RWPE1 (cell line): ENCODE measurements around the gene RBP3.

Experiments
- CTCF ChIA-PET: fragments of 350-600 bp; sonication (Branson Sonifier 250); formaldehyde crosslinking; extraction: SDS; loops from one replicate; lab custom pipeline; 2021; lab: Yijun Ruan, JAX
- POLR2A ChIA-PET: fragments of 400-600 bp; formaldehyde crosslinking; extraction: SDS; loops from one replicate; lab custom pipeline; 2020; ENCODE audit warnings: antibody characterized with exemption; ENCODE audit not compliant: low non-redundant PET; lab: Yijun Ruan, JAX
- DNase-seq: peaks from one replicate; pipeline ENCODE4 v3.0.0; 2012; ENCODE audit warnings: low spot score
- H3K27ac ChIP-seq: fragments of 450-650 bp; 2 replicates; pipeline ENCODE4 v1.5.1; 2017
- TF ChIP-seq, protein P1 (sequence below): fragments of 450-650 bp; conservative IDR thresholded peaks from 2 replicates; pipeline ENCODE4 v1.5.1; 2017; ENCODE audit warnings: low read depth, mild to moderate bottlenecking

The RBP3 gene

DNA sequence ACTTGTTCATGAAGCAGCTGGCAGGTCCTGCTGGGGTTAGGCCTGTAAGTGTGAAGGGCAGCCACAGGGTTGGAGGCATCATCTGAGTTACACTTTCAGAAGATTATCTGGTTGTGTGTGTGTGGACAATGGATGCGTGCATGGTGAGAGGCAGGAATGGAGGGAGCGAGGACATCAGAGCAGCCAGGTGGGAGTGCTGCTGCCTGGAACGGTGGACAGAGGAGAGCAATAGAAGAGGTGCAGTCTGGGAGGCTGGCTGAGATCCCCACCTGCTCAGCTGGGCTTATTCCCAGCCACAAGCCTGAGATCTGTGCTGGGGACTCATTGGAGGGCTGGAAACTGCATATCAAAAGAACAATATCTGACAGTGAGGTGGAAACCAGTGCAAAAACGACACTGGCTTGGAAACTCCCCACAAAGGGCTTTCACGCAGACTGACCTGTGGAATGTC is 18.0 kb downstream of the RBP3 start:
- ChIA-PET CTCF (no interaction called here), POLR2A (interaction anchor here (0.7 kb wide), 1 partner anchor 12 kb away, joined by 3 read pairs; no protein-coding TSS in a partner anchor)
- no peak overlapping the region for H3K27ac ChIP-seq
- TF ChIP-seq, protein P1, sequence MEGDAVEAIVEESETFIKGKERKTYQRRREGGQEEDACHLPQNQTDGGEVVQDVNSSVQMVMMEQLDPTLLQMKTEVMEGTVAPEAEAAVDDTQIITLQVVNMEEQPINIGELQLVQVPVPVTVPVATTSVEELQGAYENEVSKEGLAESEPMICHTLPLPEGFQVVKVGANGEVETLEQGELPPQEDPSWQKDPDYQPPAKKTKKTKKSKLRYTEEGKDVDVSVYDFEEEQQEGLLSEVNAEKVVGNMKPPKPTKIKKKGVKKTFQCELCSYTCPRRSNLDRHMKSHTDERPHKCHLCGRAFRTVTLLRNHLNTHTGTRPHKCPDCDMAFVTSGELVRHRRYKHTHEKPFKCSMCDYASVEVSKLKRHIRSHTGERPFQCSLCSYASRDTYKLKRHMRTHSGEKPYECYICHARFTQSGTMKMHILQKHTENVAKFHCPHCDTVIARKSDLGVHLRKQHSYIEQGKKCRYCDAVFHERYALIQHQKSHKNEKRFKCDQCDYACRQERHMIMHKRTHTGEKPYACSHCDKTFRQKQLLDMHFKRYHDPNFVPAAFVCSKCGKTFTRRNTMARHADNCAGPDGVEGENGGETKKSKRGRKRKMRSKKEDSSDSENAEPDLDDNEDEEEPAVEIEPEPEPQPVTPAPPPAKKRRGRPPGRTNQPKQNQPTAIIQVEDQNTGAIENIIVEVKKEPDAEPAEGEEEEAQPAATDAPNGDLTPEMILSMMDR: no peak
- no peak for DNase-seq

DNA sequence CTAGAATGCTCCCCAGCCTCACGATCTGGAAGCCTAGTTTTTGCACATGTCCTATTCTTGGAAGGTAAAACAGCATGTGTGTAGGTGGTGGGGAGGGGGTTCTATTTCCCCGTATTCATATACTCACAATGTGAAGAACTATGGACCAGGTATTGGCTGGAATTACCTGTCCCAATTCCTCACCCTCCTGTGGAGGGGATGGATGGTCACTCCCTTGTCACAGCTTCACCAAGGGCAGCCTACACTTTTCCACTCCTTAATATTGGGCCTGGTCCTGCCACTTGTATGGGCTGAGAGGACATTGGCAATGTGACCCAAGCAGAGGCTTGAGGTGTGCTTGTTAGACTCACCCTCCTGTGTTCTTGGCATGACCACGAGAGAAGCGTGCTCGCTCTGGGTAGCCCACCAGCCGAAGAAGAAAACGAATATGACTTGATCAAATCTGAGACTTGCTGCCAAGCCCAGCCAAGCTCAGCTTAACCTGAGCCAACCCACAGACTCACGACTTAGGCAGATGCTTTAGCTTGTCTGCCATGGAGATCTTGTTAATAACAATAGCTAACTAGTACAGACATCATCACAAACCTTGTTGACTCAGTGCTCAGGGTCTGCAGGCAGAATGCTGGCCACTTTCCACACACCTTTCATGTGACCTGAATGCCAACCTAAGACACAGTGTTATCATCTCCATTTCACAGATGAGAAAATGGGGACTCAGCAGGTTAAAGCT is 18.7 kb downstream of the RBP3 start:
- no peak overlapping the region for H3K27ac ChIP-seq
- no peak for DNase-seq
- ChIA-PET POLR2A (no interaction called here), CTCF (no interaction called here)
- TF ChIP-seq, protein P1: no peak

GRCh38 chr10:47367646-47368045 is 19.5 kb downstream of the RBP3 start:
- no peak for DNase-seq
- TF ChIP-seq, protein P1: no peak
- CTCF ChIA-PET: no interaction called here
- no peak overlapping the region for H3K27ac ChIP-seq
- POLR2A ChIA-PET: no interaction called here

- CTCF ChIA-PET: no interaction called here
- POLR2A ChIA-PET: no interaction called here
- no peak for DNase-seq
- TF ChIP-seq, protein P1: no peak
- H3K27ac ChIP-seq: no peak overlapping the region
These were observed 20.4 kb downstream of the RBP3 start for GRCh38 chr10:47368431-47369180.

DNA sequence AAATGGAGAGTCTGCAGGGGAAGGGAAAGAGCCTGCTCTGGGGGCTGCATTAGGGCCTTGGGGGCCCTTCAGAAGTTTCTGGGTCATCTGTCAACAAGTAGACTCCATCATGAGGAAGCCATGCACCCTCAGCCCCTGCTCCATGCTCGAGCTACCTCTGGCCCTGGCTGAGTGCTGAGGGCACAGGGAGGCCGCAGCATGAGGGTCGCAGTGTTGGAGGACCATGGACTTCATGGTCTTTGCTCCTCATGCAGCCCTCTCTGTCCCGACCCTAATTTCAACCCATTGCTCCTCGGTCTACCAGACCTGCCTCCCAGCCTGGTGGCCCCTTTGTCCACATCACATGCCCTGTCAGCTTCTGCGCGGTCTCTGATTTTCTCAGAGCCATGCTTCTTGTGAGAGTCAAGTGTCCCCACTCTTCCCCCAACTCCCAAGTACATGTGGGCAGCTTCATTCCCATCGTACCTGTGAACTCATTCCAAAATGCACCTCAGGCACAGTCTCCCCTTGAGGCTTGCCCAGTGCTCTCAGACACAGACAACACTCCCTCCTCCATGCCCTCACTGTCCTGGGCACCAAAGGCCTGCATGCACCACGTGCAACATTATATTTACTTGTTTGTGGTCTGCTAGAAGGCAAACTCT is 21.2 kb downstream of the RBP3 start:
- CTCF ChIA-PET: no interaction called here
- no peak for DNase-seq
- POLR2A ChIA-PET: no interaction called here
- H3K27ac ChIP-seq: no peak overlapping the region
- TF ChIP-seq, protein P1: no peak

DNA sequence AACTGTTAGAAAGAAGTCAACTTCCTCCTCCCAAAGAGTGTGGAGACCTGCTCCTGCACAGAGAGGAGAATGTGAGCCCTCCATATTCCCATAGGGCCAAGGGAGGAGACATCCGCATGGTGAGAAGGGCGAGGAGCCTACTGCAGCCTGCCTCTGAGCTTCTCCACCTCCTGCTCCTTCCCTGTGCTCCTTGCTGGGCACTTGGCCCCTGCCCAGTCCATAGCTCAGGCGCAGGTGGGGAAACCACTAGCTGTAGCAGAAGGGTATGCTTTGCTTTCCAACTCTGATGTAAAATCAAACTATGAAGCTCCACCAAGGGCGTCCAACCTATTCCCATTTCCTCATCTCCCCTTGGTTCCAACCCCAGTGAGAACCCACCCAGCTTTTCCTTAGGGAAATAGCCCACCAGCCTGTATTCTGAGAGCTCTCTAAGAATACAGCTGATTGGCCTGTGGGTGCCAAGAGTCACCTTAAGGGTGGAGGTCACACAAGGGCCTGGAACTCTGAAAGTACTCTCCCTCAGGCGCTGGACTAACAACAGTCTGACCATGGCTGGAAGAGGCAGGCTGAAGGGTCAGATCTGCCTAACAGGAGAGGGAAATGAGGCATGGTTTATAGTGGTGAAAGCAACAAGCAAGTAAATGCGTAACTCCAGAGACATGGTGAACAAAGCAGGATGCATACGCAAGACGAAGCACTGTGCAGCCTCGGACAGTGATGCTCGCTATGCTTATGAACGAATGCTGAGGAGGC is 22.0 kb downstream of the RBP3 start:
- no peak overlapping the region for H3K27ac ChIP-seq
- ChIA-PET POLR2A (no interaction called here), CTCF (no interaction called here)
- no peak for DNase-seq
- TF ChIP-seq, protein P1: no peak
